CD14-positive monocyte (primary cell): Measurements from ENCODE around the gene NT5DC4. TPM values are rescaled to one million over a fixed set of nuclear protein-coding genes. Genes with fewer than 3 reads are reported as not detected.

ENCODE experiments used
- DNase-seq, 3 donors: peaks; one replicate each; pipeline ENCODE4 v3.0.0-alpha.2; 2011 to 2022
- H2AFZ ChIP-seq: 2 replicates; pipeline ENCODE4 v1.6.0; 2012; ENCODE audit warnings: mild to moderate bottlenecking, low read depth, low read length, inconsistent platforms; ENCODE audit not compliant: insufficient read depth, poor library complexity, severe bottlenecking
- H3K27ac ChIP-seq, 2 donors: 1 replicate in 1 of 2; 2 replicates in 1 of 2; pipeline ENCODE4 v1.5.1; 2012 to 2013; ENCODE audit warnings: low read length in 2 of 2, control low read depth in 1 of 2, inconsistent platforms in 1 of 2, low read depth in 1 of 2, mild to moderate bottlenecking in 1 of 2
- H3K27me3 ChIP-seq, 2 donors: one replicate each; pipeline versions ENCODE4 v1.6.0 to v1.6.1; 2011 to 2013; ENCODE audit warnings: low read length in 2 of 2; ENCODE audit not compliant: control insufficient read depth in 2 of 2, insufficient read depth in 2 of 2
- H3K36me3 ChIP-seq, 2 donors: replicated peaks in 1 of 2; 1 replicate in 1 of 2; 2 replicates in 1 of 2; pipeline versions ENCODE4 v1.5.1 to v1.6.1; 2012 to 2013; ENCODE audit warnings: low read length in 2 of 2, control low read depth in 1 of 2, inconsistent platforms in 1 of 2, mild to moderate bottlenecking in 1 of 2; ENCODE audit not compliant: insufficient read depth in 2 of 2, control insufficient read depth in 1 of 2
- H3K4me1 ChIP-seq, 2 donors: 1 replicate in 1 of 2; 2 replicates in 1 of 2; pipeline versions ENCODE4 v1.5.1 to v1.6.1; 2012 to 2013; ENCODE audit warnings: low read length in 2 of 2, control low read depth in 1 of 2, inconsistent platforms in 1 of 2, mild to moderate bottlenecking in 1 of 2, moderate library complexity in 1 of 2; ENCODE audit not compliant: insufficient read depth in 2 of 2, control insufficient read depth in 1 of 2
- H3K4me2 ChIP-seq: replicated peaks from 2 replicates; pipeline ENCODE3; 2012; ENCODE audit warnings: low read length, moderate library complexity, mild to moderate bottlenecking; ENCODE audit not compliant: poor library complexity, severe bottlenecking; ENCODE audit errors: extremely low read depth
- H3K4me3 ChIP-seq, 3 experiments: fragments of 200-600 bp in 1 of 3; sonication (generic) in 1 of 3; replicated peaks in 1 of 3; 1 replicate in 2 of 3; 2 replicates in 1 of 3; pipeline ENCODE4 v1.5.1; 2011 to 2013; ENCODE audit warnings: low read length in 3 of 3, mild to moderate bottlenecking in 3 of 3, control low read depth in 2 of 3, low read depth in 2 of 3, inconsistent platforms in 1 of 3, moderate library complexity in 1 of 3
- H3K79me2 ChIP-seq: 2 replicates; pipeline ENCODE4 v1.6.0; 2012; ENCODE audit warnings: mild to moderate bottlenecking, control low read depth, inconsistent platforms, low read length, moderate library complexity; ENCODE audit not compliant: insufficient read depth
- H3K9ac ChIP-seq: 2 replicates; pipeline ENCODE4 v1.6.0; 2017; ENCODE audit warnings: low read length, mild to moderate bottlenecking; ENCODE audit not compliant: insufficient read depth, poor library complexity, severe bottlenecking
- H3K9me3 ChIP-seq, 2 donors: replicated peaks in 1 of 2; 1 replicate in 1 of 2; 2 replicates in 1 of 2; pipeline versions ENCODE4 v1.5.1 to v1.6.1; 2012 to 2013; ENCODE audit warnings: low read length in 2 of 2, control low read depth in 1 of 2; ENCODE audit not compliant: control insufficient read depth in 1 of 2, insufficient read depth in 1 of 2
- H4K20me1 ChIP-seq: 2 replicates; pipeline ENCODE4 v1.6.0; 2012; ENCODE audit warnings: mild to moderate bottlenecking, low read length, control low read depth, moderate library complexity; ENCODE audit not compliant: insufficient read depth
- H3K27ac Mint-ChIP-seq, 7 donors: one replicate each; pipeline ENCODE4 v1.8.0; 2020; ENCODE audit warnings: mild to moderate bottlenecking in 7 of 7, mixed read lengths in 7 of 7, moderate library complexity in 6 of 7, inconsistent platforms in 2 of 7
- H3K27me3 Mint-ChIP-seq, 3 donors: one replicate each; pipeline ENCODE4 v1.8.0; 2021 to 2022; ENCODE audit warnings: low read depth in 3 of 3, mild to moderate bottlenecking in 3 of 3, mixed read lengths in 3 of 3, moderate library complexity in 3 of 3, inconsistent platforms in 1 of 3
- H3K36me3 Mint-ChIP-seq, 2 donors: one replicate each; pipeline ENCODE4 v1.8.0; 2020; ENCODE audit warnings: mixed read lengths in 2 of 2, inconsistent platforms in 1 of 2, mild to moderate bottlenecking in 1 of 2
- H3K4me1 Mint-ChIP-seq: one replicate; pipeline ENCODE4 v1.8.0; 2020; ENCODE audit warnings: mild to moderate bottlenecking, mixed read lengths
- H3K4me3 Mint-ChIP-seq, 2 donors: one replicate each; pipeline ENCODE4 v1.8.0; 2020; ENCODE audit warnings: mild to moderate bottlenecking in 2 of 2, mixed read lengths in 2 of 2, moderate library complexity in 1 of 2
- H3K9me3 Mint-ChIP-seq, 7 donors: one replicate each; pipeline ENCODE4 v1.8.0; 2020 to 2022; ENCODE audit warnings: mixed read lengths in 7 of 7, mild to moderate bottlenecking in 6 of 7, moderate library complexity in 6 of 7, inconsistent platforms in 2 of 7
- CTCF ChIP-seq: fragments of 200-600 bp; IDR thresholded peaks from one replicate; pipeline ENCODE4 v1.8.0; 2022; ENCODE audit warnings: antibody characterized with exemption, mild to moderate bottlenecking
- WGBS: methylation state at CpG from one replicate; pipeline ENCODE4 v1.1.5; 2013; ENCODE audit warnings: missing lambda C conversion rate; ENCODE audit not compliant: insufficient coverage; 5-methylcytosine and 5-hydroxymethylcytosine counted together
- intact Hi-C, 2 donors: fragments of 100-400 bp; cut with micrococcal nuclease; formaldehyde crosslinking; loops; one replicate each; pipeline versions ENCODE4 v1.15.0 to v1.15.1; 2023
- polyA plus RNA-seq, 3 donors: library from polyadenylated mRNA; depleted of rRNA in 1 of 3; unstranded in 2 of 3; stranded (reverse) in 1 of 3; fragments of 300-500 nt in 2 of 3; fragments of >200 nt in 1 of 3; fragmentation: Illumina TruSeq in 2 of 3; gene quantifications; 1 replicate in 2 of 3; 2 replicates in 1 of 3; pipeline ENCODE4 v1.2.3, GENCODE V29; 2012 to 2021

The NT5DC4 gene
- polyA plus RNA-seq, 3 donors, result 2.2 TPM; not detected in 2

DNA sequence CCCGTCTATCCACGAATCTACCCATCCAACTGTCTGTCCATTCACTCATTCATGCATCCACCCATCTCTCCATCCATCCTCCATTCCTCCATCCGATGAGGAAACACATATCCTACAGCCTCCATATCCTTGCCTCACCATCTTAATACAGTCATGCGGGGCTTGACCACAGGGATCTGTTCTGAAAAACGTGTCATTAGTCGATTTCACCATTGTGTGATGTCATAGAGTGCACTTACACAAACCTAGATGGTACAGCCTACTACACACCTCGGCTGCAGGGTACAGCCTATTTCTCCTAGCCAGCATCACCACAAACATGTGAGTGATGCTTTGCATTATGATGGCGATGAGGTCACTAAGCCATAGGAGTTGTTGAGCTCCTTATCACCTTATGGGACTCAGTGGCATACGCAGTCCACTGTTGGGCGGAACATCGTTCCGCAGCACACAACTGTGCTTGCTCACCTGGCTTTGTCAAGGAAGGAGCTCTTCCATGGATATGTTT is 1.9 kb upstream of the NT5DC4 start:
- Histone ChIP-seq H3K27ac (no peak overlapping the region), H3K4me2 (no peak overlapping the region), H3K27me3 (no peaks in the 10 kb centered on the region), H3K36me3 (no peaks in the 10 kb centered on the region), H3K4me1 (peaks cover 27 to 28% of the 10 kb centered on the region in 2 donors), H3K79me2 (no peaks in the 10 kb centered on the region), H4K20me1 (no peaks in the 10 kb centered on the region), H2AFZ (no peak overlapping the region), H3K9me3 (no peaks in the 10 kb centered on the region), H3K4me3 (no peak overlapping the region), H3K9ac (no peak overlapping the region)
- Mint-ChIP-seq H3K27ac (peak overlapping the region in 1 of 7 donors; percentile 5), H3K4me3 (no peak overlapping the region), H3K4me1 (peaks cover 27% of the 10 kb centered on the region), H3K9me3 (no peaks in the 10 kb centered on the region), H3K27me3 (peaks cover 0 to 3% (median 0%) of the 10 kb centered on the region in 3 donors), H3K36me3 (peaks cover 0 to 2% of the 10 kb centered on the region in 2 donors)
- intact Hi-C loops, result no loop called here
- peak in 2 of 3 donors; percentile 49 to 50 for DNase-seq
- 94% methylated on average over 8 of the region's 12 CpGs for WGBS
- TF ChIP-seq CTCF, result no peak

GRCh38 chr2:112721819-112722522 is 1.2 kb downstream of the NT5DC4 start:
- H3K4me3 Mint-ChIP-seq, result no peak overlapping the region
- no peak overlapping the region for H3K9ac ChIP-seq
- H3K79me2 ChIP-seq, result no peaks in the 10 kb centered on the region
- H3K4me3 ChIP-seq, result no peak overlapping the region
- TF ChIP-seq CTCF, result no peak
- H3K27me3 ChIP-seq, result no peaks in the 10 kb centered on the region
- intact Hi-C loops, result loop anchor here (5.0 to 10.0 kb wide), 2 partner anchors 47 to 50 kb away; no protein-coding TSS in a partner anchor
- H3K36me3 ChIP-seq, result no peaks in the 10 kb centered on the region
- H3K27ac Mint-ChIP-seq, result no peak overlapping the region
- WGBS, result 97% methylated on average over 13 of the region's 23 CpGs
- H3K4me1 Mint-ChIP-seq, result peaks cover 51% of the 10 kb centered on the region
- no peaks in the 10 kb centered on the region for H4K20me1 ChIP-seq
- no peaks in the 10 kb centered on the region for H3K9me3 ChIP-seq
- no peak overlapping the region for H3K4me2 ChIP-seq
- peaks cover 0 to 2% of the 10 kb centered on the region in 2 donors for H3K36me3 Mint-ChIP-seq
- no peak overlapping the region for H3K27ac ChIP-seq
- peaks cover 51 to 55% of the 10 kb centered on the region in 2 donors for H3K4me1 ChIP-seq
- no peak overlapping the region for H2AFZ ChIP-seq
- H3K9me3 Mint-ChIP-seq, result no peaks in the 10 kb centered on the region
- peaks cover 0 to 2% (median 0%) of the 10 kb centered on the region in 3 donors for H3K27me3 Mint-ChIP-seq
- no peak for DNase-seq
